SJSA1 (cell line): ENCODE measurements around the gene NFE2L3. TPM values are rescaled to one million over a fixed set of nuclear protein-coding genes. Genes with fewer than 3 reads are reported as not detected.
"Not testable (repeated sequence)": the region's sequence is repeated elsewhere in the genome, so short reads cannot be mapped to it uniquely, and the experiment has no call there.

Experiments
- DNase-seq, 2 experiments: peaks; one replicate each; pipeline ENCODE4 v3.0.0-alpha.2; 2015 to 2020; ENCODE audit warnings: low spot score in 2 of 2, low read depth in 1 of 2
- H3K27ac ChIP-seq: fragments of 250-450 bp; sonication (Bioruptor Pico); 2 replicates; pipeline ENCODE4 v1.5.1; 2020; ENCODE audit warnings: mild to moderate bottlenecking, moderate library complexity
- H3K27me3 ChIP-seq: fragments of 250-450 bp; sonication (Bioruptor Pico); replicated peaks from 2 replicates; pipeline ENCODE4 v1.5.1; 2020; ENCODE audit warnings: mild to moderate bottlenecking, moderate library complexity
- H3K36me3 ChIP-seq: fragments of 250-450 bp; sonication (Bioruptor Pico); 2 replicates; pipeline ENCODE4 v1.5.1; 2020; ENCODE audit warnings: mild to moderate bottlenecking
- H3K4me1 ChIP-seq: fragments of 250-450 bp; sonication (Bioruptor Pico); replicated peaks from 2 replicates; pipeline ENCODE4 v1.6.1; 2021; ENCODE audit warnings: mild to moderate bottlenecking
- H3K4me3 ChIP-seq: fragments of 250-450 bp; sonication (Bioruptor Pico); 2 replicates; pipeline ENCODE4 v1.5.1; 2020; ENCODE audit warnings: mild to moderate bottlenecking
- H3K9me3 ChIP-seq: fragments of 250-450 bp; sonication (Bioruptor Pico); replicated peaks from 2 replicates; pipeline ENCODE4 v1.5.1; 2020; ENCODE audit warnings: mild to moderate bottlenecking
- total RNA-seq: library from RNA; depleted of rRNA; stranded (reverse); fragments of >200 nt; shearing (Covaris generic); gene quantifications from 2 replicates; pipeline ENCODE4 v1.2.3, GENCODE V29; 2014

NFE2L3 gene
- total RNA-seq, 1 experiment from 2014 or later: 17.1 TPM

GRCh38 chr7:26153241-26153822 lies 1.3 kb downstream of the NFE2L3 start:
- Histone ChIP-seq H3K4me1 (peaks cover 67% of the 10 kb centered on the region), H3K27ac (no peak overlapping the region; the same call in 1 of the 2 replicates), H3K4me3 (peak overlapping the region; percentile 62; the same call in 1 of the 2 replicates), H3K27me3 (no peaks in the 10 kb centered on the region), H3K36me3 (no peaks in the 10 kb centered on the region), H3K9me3 (no peaks in the 10 kb centered on the region)
- no peak for DNase-seq

DNA sequence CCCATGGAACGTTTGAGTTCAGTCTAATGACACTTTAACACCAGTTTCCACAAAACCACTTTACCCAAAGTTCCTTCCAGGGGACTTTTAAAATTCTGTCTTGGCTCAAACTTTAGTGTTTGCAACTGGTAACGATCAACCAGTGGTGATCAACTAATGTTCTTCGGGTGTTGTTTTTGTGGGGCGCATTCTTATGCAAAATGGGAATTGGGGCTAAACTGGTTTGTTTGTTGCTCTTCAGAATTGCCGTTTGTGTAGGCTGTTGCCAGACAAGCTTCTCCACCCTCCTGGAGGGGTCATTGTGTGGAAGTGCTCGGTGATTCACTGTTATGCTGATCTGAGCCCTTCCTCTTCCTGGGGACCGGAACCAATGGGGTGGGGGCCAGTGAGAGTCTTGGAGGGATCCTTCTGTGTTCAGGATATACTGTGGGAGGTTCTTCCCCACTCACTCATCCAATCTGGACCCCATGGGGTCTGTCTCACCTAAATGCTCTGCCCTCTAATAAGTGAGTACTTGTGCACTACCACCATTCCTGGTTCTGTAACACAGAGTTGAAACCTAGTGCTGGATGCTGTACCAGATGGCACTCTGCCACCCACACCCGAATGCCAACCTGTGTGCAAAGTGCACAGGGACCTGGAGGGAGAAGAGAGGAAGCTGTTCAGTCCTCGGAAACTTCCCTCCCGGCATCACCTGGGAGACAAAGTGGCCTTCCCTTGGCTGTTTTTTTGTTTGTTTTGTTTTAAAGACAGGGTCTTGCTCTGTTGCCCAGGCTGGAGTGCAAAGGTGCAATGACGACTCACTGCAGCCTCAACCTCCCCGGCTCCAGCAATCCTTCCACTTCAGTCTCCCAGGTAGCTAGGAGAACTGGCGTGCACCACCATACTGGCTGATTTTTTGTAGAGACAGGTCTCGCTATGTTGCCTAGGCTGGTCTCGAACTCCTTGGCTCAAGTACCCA lies 2.1 kb downstream of the NFE2L3 start:
- Histone ChIP-seq H3K36me3 (no peaks in the 10 kb centered on the region), H3K27me3 (no peaks in the 10 kb centered on the region), H3K9me3 (no peaks in the 10 kb centered on the region), H3K4me1 (peaks cover 72% of the 10 kb centered on the region), H3K4me3 (no peak overlapping the region), H3K27ac (no peak overlapping the region; the same call in 1 of the 2 replicates)
- peak in 1 of 2 experiments; percentile 34 for DNase-seq

DNA sequence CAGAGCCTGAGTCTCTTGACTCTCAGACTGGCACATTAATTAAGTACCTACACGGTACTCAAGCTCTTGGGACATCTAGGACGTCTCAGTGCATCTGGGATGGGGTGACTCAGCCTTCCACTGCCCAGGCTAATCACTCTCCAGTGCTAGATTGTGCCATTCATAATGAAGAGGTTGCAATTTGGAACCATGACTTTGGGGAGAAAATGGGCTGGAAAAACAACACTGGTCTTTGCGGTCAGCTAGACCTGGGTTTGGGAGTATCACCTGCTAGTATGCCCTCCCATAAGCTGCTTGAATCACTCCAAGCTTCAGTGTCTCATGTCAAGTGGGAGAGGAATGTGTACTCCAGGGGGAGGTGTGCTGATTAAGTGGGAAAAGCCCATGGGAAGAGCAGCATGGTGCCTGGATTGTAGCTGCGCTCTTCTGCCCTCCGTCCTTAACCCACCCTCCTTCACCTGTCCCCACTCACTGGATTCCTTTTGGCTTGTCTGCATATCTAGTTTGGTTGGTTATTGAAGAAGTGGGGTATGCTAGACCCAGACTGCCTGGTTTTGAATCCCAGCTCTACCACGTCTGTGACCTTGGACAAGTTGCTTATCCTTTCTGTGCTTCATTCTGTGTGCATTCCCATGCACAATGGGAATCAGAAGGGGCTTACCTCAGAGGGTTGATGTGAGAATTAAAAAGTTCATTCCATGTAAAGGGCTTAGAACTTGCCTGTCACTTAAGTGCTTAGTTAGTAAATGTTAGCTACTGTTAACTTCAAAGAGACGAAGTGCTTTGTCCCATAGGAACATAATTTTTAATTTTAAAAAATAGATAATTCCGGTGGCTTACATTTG lies 3.8 kb downstream of the NFE2L3 start:
- no peaks in the 10 kb centered on the region for H3K27me3 ChIP-seq
- peak overlapping the region; percentile 29 for H3K4me3 ChIP-seq
- peak in 1 of 2 experiments; percentile 81 for DNase-seq
- H3K9me3 ChIP-seq: no peaks in the 10 kb centered on the region
- no peaks in the 10 kb centered on the region for H3K36me3 ChIP-seq
- H3K4me1 ChIP-seq: peaks cover 77% of the 10 kb centered on the region
- peak overlapping the region; percentile 97 for H3K27ac ChIP-seq

GRCh38 chr7:26156451-26157420 lies 4.7 kb downstream of the NFE2L3 start:
- Histone ChIP-seq H3K4me1 (peaks cover 71% of the 10 kb centered on the region), H3K27me3 (no peaks in the 10 kb centered on the region), H3K27ac (peak overlapping the region; percentile 97), H3K4me3 (peak overlapping the region; percentile 29), H3K36me3 (no peaks in the 10 kb centered on the region), H3K9me3 (no peaks in the 10 kb centered on the region)
- peak; percentile 76 to 88 for DNase-seq

GRCh38 chr7:26157520-26158105 lies 5.6 kb downstream of the NFE2L3 start:
- no peak for DNase-seq
- Histone ChIP-seq H3K4me1 (peaks cover 64% of the 10 kb centered on the region), H3K36me3 (no peaks in the 10 kb centered on the region), H3K9me3 (no peaks in the 10 kb centered on the region), H3K27me3 (no peaks in the 10 kb centered on the region), H3K27ac (peak overlapping the region; percentile 97), H3K4me3 (no peak overlapping the region)

DNA sequence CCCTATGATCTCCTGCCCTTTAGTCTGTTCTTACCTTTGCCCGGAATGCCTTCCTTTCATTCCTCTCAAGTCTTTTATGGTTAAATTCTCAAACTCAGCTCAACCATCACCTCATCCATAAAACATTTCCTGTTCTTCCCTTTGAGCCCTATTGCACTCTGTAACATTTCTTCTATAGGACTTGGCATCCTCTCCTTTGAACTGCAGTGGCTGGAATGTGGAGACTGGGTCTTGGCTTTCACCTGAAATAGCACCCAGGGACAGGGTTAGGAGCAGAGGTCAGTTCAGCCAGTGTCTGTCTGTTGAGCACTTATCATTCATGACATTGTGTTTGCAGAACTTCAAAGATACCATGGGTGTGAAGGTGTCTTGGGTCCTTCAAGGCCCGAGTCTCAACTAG lies 7.2 kb downstream of the NFE2L3 start:
- DNase-seq: no peak
- Histone ChIP-seq H3K4me3 (no peak overlapping the region), H3K9me3 (no peaks in the 10 kb centered on the region), H3K4me1 (peaks cover 47% of the 10 kb centered on the region), H3K27ac (no peak overlapping the region), H3K36me3 (no peaks in the 10 kb centered on the region), H3K27me3 (no peaks in the 10 kb centered on the region)

GRCh38 chr7:26160896-26161295 lies 8.9 kb downstream of the NFE2L3 start:
- H3K36me3 ChIP-seq: no peaks in the 10 kb centered on the region
- no peak overlapping the region for H3K27ac ChIP-seq
- no peaks in the 10 kb centered on the region for H3K27me3 ChIP-seq
- no peak overlapping the region for H3K4me3 ChIP-seq
- H3K9me3 ChIP-seq: no peaks in the 10 kb centered on the region
- peaks cover 31% of the 10 kb centered on the region for H3K4me1 ChIP-seq
- DNase-seq: no peak

- H3K4me3 ChIP-seq: no peak overlapping the region
- H3K27me3 ChIP-seq: no peaks in the 10 kb centered on the region
- no peak for DNase-seq
- H3K27ac ChIP-seq: no peak overlapping the region
- peaks cover 19% of the 10 kb centered on the region for H3K4me1 ChIP-seq
- no peaks in the 10 kb centered on the region for H3K36me3 ChIP-seq
- H3K9me3 ChIP-seq: no peaks in the 10 kb centered on the region
Observed at GRCh38 chr7:26162431-26162830, 10.4 kb downstream of the NFE2L3 start.

DNA sequence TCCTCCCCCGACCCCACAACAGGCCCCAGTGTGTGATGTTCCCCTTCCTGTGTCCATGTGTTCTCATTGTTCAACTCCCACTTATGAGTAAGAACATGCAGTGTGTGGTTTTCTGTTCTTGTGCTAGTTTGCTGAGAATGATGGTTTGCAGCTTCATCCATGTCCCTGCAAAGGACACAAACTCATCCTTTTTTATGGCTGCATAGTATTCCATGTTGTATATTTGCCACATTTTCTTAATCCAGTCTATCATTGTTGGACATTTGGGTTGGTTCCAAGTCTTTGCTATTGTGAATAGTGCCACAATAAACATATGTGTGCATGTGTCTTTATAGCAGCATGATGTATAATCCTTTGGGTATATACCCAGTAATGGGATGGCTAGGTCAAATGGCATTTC lies 11.8 kb downstream of the NFE2L3 start:
- not testable (repeated sequence) for H3K9me3 ChIP-seq, H3K27me3 ChIP-seq, H3K4me1 ChIP-seq, H3K36me3 ChIP-seq, DNase-seq, H3K4me3 ChIP-seq, H3K27ac ChIP-seq

GRCh38 chr7:26165950-26166683 lies 14.1 kb downstream of the NFE2L3 start:
- Histone ChIP-seq H3K27me3 (no peaks in the 10 kb centered on the region), H3K27ac (no peak overlapping the region), H3K4me1 (no peaks in the 10 kb centered on the region), H3K9me3 (no peaks in the 10 kb centered on the region), H3K36me3 (no peaks in the 10 kb centered on the region), H3K4me3 (no peak overlapping the region)
- DNase-seq: no peak

GRCh38 chr7:26166684-26167266 lies 14.8 kb downstream of the NFE2L3 start:
- no peaks in the 10 kb centered on the region for H3K27me3 ChIP-seq
- H3K4me3 ChIP-seq: no peak overlapping the region

More at GRCh38 chr7:26166684-26167266, 14.8 kb downstream of the NFE2L3 start:
- H3K36me3 ChIP-seq: no peaks in the 10 kb centered on the region
- H3K4me1 ChIP-seq: no peaks in the 10 kb centered on the region
- DNase-seq: no peak
- H3K9me3 ChIP-seq: no peaks in the 10 kb centered on the region
- no peak overlapping the region for H3K27ac ChIP-seq
